Measurements from ENCODE around the gene GIMAP5. TPM values are rescaled to one million over a fixed set of nuclear protein-coding genes. Genes with fewer than 3 reads are reported as not detected.

Gene GIMAP5
- total RNA-seq, 6 experiments from 2014 or later = 2.9 to 9.8 (median 8.0) TPM

- no peak for DNase-seq
- no peak for ATAC-seq
- no peaks in the 10 kb centered on the region for H3K9me3 ChIP-seq
- H3K27me3 ChIP-seq = no peaks in the 10 kb centered on the region
- intact Hi-C loops (cut with DNase I) = no loop called here
- peaks cover 0 to 18% (median 3%) of the 10 kb centered on the region in 4 donors for H3K4me1 ChIP-seq
- H3K27ac ChIP-seq = no peak overlapping the region
- H3K36me3 ChIP-seq = no peaks in the 10 kb centered on the region
- no peak overlapping the region for H3K4me3 ChIP-seq
- no peak for TF ChIP-seq POLR2A (IDR thresholded peaks at IDR 0.05)
- TF ChIP-seq, protein P1, sequence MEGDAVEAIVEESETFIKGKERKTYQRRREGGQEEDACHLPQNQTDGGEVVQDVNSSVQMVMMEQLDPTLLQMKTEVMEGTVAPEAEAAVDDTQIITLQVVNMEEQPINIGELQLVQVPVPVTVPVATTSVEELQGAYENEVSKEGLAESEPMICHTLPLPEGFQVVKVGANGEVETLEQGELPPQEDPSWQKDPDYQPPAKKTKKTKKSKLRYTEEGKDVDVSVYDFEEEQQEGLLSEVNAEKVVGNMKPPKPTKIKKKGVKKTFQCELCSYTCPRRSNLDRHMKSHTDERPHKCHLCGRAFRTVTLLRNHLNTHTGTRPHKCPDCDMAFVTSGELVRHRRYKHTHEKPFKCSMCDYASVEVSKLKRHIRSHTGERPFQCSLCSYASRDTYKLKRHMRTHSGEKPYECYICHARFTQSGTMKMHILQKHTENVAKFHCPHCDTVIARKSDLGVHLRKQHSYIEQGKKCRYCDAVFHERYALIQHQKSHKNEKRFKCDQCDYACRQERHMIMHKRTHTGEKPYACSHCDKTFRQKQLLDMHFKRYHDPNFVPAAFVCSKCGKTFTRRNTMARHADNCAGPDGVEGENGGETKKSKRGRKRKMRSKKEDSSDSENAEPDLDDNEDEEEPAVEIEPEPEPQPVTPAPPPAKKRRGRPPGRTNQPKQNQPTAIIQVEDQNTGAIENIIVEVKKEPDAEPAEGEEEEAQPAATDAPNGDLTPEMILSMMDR (IDR thresholded peaks at IDR 0.05) = no peak
- WGBS (ENCODE audit: insufficient coverage, low coverage, low lambda C conversion rate, missing lambda C conversion rate) = 84% methylated on average over 3 of the region's 3 CpGs
Measured at GRCh38 chr7:150735596-150736358, 1.4 kb upstream of the GIMAP5 start.

- ATAC-seq (no peak), DNase-seq (no peak)
- TF ChIP-seq, protein P1 (IDR thresholded peaks at IDR 0.05) = no peak
- TF ChIP-seq POLR2A (IDR thresholded peaks at IDR 0.05) = no peak
- peaks cover 0 to 18% (median 3%) of the 10 kb centered on the region in 4 donors for H3K4me1 ChIP-seq
- 63% methylated on average over 4 of the region's 4 CpGs for WGBS (ENCODE audit: insufficient coverage, low coverage, low lambda C conversion rate, missing lambda C conversion rate)
- H3K4me3 ChIP-seq = peak overlapping the region; percentile 37 to 48 (median 42)
- H3K9me3 ChIP-seq = no peaks in the 10 kb centered on the region
- no peaks in the 10 kb centered on the region for H3K27me3 ChIP-seq
- intact Hi-C loops (cut with DNase I) = no loop called here
- H3K36me3 ChIP-seq = no peaks in the 10 kb centered on the region
- peak overlapping the region; percentile 30 to 64 (median 63) for H3K27ac ChIP-seq
Measured at GRCh38 chr7:150736864-150737263, 354 bp upstream of the GIMAP5 start.

DNA sequence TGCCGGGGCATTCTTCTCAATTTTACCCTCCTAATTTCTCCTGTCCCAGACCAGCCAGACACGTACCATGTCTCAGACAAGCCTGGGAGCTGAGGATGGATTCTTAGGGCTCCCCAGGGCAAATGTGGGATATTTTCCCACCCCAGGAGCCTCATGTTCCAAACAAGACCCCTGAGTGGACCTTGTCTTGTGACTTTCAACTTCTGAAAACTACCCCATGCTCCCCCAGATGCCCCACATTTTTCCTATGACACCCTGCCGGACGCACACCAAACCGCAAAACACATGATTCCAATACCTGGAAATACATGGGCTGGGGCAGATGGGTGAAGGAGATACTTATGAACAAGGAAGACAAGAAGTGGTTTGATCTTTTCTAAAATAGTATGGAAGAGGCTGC, 874 bp downstream of the GIMAP5 start:
- H3K27me3 ChIP-seq = no peaks in the 10 kb centered on the region
- TF ChIP-seq POLR2A (IDR thresholded peaks at IDR 0.05) = no peak
- TF ChIP-seq, protein P1 (IDR thresholded peaks at IDR 0.05) = no peak
- H3K9me3 ChIP-seq = no peaks in the 10 kb centered on the region
- ATAC-seq (no peak), DNase-seq (no peak)
- WGBS (ENCODE audit: insufficient coverage, low coverage, low lambda C conversion rate, missing lambda C conversion rate) = 75% methylated on average over 4 of the region's 5 CpGs
- peak overlapping the region; percentile 37 to 48 (median 42) for H3K4me3 ChIP-seq
- peaks cover 0 to 18% (median 3%) of the 10 kb centered on the region in 4 donors for H3K4me1 ChIP-seq
- H3K27ac ChIP-seq = peak overlapping the region; percentile 30 to 85 (median 63)
- H3K36me3 ChIP-seq = no peaks in the 10 kb centered on the region
- intact Hi-C loops (cut with DNase I) = no loop called here

DNA sequence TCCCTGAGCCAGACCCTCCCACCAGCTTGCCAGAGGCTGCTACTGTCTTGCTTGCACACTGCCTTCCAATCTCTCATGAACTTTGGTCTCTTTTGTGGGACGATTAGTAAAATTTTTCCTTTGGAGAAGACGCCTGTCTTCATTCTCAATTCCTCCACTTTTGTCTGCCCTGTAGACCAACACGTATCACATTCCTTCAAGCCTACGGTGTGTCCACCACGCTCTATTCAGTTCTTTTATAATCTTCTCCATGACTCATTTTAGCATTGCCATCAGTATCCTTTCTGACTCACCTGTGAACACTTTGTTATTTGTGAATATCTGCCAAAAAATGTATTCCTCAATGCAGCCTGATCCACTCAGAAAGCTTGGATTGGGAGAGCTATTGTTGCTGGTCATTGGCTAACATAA, 1.4 kb downstream of the GIMAP5 start:
- WGBS (ENCODE audit: insufficient coverage, low coverage, low lambda C conversion rate, missing lambda C conversion rate) = 31% methylated on average over 5 of the region's 5 CpGs
- H3K9me3 ChIP-seq = no peaks in the 10 kb centered on the region

More for the DNA sequence above, 1.4 kb downstream of the GIMAP5 start:
- no peak for DNase-seq
- peak overlapping the region; percentile 37 to 48 (median 42) for H3K4me3 ChIP-seq
- intact Hi-C loops (cut with DNase I) = no loop called here
- H3K27me3 ChIP-seq = no peaks in the 10 kb centered on the region
- no peak for TF ChIP-seq POLR2A (IDR thresholded peaks at IDR 0.05)
- TF ChIP-seq, protein P1 (IDR thresholded peaks at IDR 0.05) = no peak
- peaks cover 0 to 18% (median 3%) of the 10 kb centered on the region in 4 donors for H3K4me1 ChIP-seq
- ATAC-seq = peak in 3 of 4 donors; percentile 7 to 50 (median 32)
- peak overlapping the region; percentile 30 to 85 (median 63) for H3K27ac ChIP-seq
- no peaks in the 10 kb centered on the region for H3K36me3 ChIP-seq

Data from right lobe of liver (tissue), 6 donors.